GM13977 (cell line): ENCODE measurements around the gene SHISAL1.

Experiments used
- DNase-seq: peaks from one replicate; pipeline ENCODE4 v3.0.0; 2012; ENCODE audit warnings: low spot score
- in situ Hi-C: fragments of 300-500 bp; cut with MboI; formaldehyde crosslinking; loops from one replicate; pipeline ENCODE4 v1.12.0; 2022; ENCODE audit warnings: low sequenced_read_pairs, low pct_unique_long_range_greater_than_20kb, mixed read lengths, inconsistent platforms; ENCODE audit not compliant: unreplicated experiment
- TF ChIP-seq, protein P1 (sequence below): IDR thresholded peaks from 2 replicates; pipeline ENCODE4 v1.5.1; 2012; ENCODE audit warnings: mild to moderate bottlenecking, control low read depth; ENCODE audit not compliant: insufficient read depth; ENCODE audit errors: extremely low read depth, missing control alignments

SHISAL1 gene

DNA sequence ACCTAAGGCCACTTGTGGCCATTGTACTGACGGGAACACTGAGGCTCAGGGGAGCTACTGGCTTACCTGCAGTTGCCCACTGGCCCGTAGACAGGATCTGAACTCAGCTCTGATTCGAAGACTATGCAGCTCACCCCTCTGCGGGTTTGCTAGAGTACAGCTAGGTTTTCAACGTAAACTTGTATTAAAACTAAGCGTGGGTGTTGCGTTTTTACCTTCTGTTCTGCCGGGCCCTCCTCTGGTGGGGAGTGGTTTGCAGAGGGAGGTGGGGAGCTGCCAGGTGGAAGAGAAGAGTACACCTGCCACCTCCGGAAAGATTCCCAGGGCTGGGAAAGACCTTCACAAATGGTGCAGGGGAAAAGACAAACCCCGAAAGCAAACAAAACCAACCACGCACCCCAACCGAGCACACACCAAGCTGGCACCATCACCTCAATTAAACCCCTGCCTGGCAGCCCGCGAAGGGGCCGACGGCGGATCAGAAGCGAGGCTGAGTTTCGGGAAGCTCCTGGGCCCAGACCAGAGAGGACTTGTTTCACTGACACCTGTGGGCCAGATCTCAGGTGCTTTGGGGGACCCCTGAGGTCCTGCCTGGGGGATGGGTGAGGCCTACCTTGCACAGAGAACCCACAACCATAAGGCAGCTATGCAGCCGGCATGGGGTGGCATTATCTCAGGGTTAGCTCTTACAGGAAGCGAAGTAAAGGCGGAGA, 37.7 kb downstream of the SHISAL1 start:
- no peak for DNase-seq
- in situ Hi-C loops = no loop called here
- TF ChIP-seq, protein P1, sequence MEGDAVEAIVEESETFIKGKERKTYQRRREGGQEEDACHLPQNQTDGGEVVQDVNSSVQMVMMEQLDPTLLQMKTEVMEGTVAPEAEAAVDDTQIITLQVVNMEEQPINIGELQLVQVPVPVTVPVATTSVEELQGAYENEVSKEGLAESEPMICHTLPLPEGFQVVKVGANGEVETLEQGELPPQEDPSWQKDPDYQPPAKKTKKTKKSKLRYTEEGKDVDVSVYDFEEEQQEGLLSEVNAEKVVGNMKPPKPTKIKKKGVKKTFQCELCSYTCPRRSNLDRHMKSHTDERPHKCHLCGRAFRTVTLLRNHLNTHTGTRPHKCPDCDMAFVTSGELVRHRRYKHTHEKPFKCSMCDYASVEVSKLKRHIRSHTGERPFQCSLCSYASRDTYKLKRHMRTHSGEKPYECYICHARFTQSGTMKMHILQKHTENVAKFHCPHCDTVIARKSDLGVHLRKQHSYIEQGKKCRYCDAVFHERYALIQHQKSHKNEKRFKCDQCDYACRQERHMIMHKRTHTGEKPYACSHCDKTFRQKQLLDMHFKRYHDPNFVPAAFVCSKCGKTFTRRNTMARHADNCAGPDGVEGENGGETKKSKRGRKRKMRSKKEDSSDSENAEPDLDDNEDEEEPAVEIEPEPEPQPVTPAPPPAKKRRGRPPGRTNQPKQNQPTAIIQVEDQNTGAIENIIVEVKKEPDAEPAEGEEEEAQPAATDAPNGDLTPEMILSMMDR = no peak

- in situ Hi-C loops = no loop called here
- TF ChIP-seq, protein P1 = no peak
- no peak for DNase-seq
These were observed 39.6 kb downstream of the SHISAL1 start for GRCh38 chr22:44273175-44273574.

- no peak for DNase-seq
- in situ Hi-C loops = no loop called here
- TF ChIP-seq, protein P1 = no peak
These were observed 40.4 kb downstream of the SHISAL1 start for GRCh38 chr22:44272401-44272771.

DNA sequence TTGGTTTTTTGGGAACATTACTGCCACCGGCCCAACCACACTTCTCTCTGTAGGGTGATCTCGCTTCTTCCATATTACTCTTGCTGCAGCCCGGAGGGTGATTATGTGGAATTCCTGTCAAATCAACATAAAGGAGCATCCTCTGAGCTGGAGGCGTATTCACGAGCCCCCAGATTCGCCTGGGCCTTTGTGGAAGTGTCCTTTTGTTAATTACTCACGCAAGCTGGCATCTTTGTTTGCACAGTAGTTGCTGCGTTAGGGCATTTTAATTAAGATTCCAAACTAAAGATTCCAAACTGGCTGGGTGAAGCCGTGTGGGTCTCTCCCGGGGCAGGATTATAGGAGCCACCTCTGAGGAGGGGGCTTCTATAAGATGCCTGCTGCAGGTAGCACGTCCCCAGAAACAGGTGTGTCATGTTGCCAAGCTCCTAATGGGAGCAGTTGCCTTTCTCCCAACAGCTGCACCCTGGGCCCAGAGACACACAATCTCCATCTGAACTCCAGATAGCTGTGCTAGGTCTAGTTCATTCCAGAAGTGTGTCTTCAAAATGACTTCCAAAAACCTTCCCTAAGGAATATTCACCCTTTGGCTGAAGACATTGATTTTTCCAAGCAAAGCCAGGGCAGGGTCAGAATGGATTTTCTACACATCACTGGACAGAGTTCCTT, 40.9 kb downstream of the SHISAL1 start:
- no peak for DNase-seq
- in situ Hi-C loops = no loop called here
- TF ChIP-seq, protein P1 = no peak

- DNase-seq = no peak
- in situ Hi-C loops = no loop called here
- TF ChIP-seq, protein P1 = no peak
These were observed 41.7 kb downstream of the SHISAL1 start for GRCh38 chr22:44271010-44271500.

- in situ Hi-C loops = no loop called here
- no peak for DNase-seq
- TF ChIP-seq, protein P1 = no peak
These were observed 42.2 kb downstream of the SHISAL1 start for GRCh38 chr22:44270556-44270880.
